HCT116 (cell line): ENCODE data around the gene C16orf90. TPM values are rescaled to one million over a fixed set of nuclear protein-coding genes. Genes with fewer than 3 reads are reported as not detected.

Experiments
- ATAC-seq: fragments of 200-7000 bp; cut with Tn5 transposase; 2 replicates; pipeline ENCODE4 v1.9.1; 2020; ENCODE audit warnings: mild to moderate bottlenecking, moderate library complexity
- BruUV-seq: library from RNA; stranded (reverse); fragments of 400-500 nt; replicated peaks from 2 replicates; lab custom pipeline; 2021; lab: Mats Ljungman, UMichigan
- CTCF ChIA-PET: fragments of 300-600 bp; sonication (Branson Sonifier 250); formaldehyde crosslinking; loops from one replicate; lab custom pipeline; 2021; ENCODE audit warnings: antibody characterized with exemption; lab: Charles Lee
- POLR2A ChIA-PET: fragments of 300-600, 350-600 bp; sonication (Branson Sonifier 250); formaldehyde crosslinking; loops from one replicate; lab custom pipeline; 2021; ENCODE audit warnings: antibody characterized with exemption; lab: Charles Lee
- RAD21 ChIA-PET, 2 experiments: fragments of 300-600 bp; sonication (Branson Sonifier 250); formaldehyde crosslinking; loops; one replicate each; lab custom pipeline; 2023; ENCODE audit warnings: low total read pairs in 2 of 2; ENCODE audit not compliant: uncharacterized antibody in 2 of 2, unreplicated experiment in 2 of 2, low non-redundant PET in 1 of 2; lab: Charles Lee
- DNase-seq: peaks from one replicate; pipeline ENCODE4 v3.0.0-alpha.2; 2010; ENCODE audit warnings: low read depth, low spot score
- H2AFZ ChIP-seq: fragments of 200-600 bp; shearing (Covaris generic), sonication (generic); 2 replicates; pipeline ENCODE4 v1.6.1; 2017; ENCODE audit warnings: low read depth, mixed run types, mixed read lengths, antibody characterized with exemption, low read length; ENCODE audit not compliant: poor library complexity, severe bottlenecking
- H3K27ac ChIP-seq: 2 replicates; pipeline ENCODE4 v1.5.1; 2012; ENCODE audit warnings: low read depth, low read length
- H3K27me3 ChIP-seq: fragments of 200-600 bp; sonication (generic); 2 replicates; pipeline ENCODE4 v1.6.1; 2016; ENCODE audit warnings: mixed run types, low read length, mixed read lengths; ENCODE audit not compliant: insufficient read depth
- H3K36me3 ChIP-seq, 2 experiments: fragments of 200-500 bp in 1 of 2; fragments of 200-600 bp in 1 of 2; sonication (Bioruptor generic) in 1 of 2; sonication (generic) in 1 of 2; 2 replicates each; pipeline versions ENCODE4 v1.5.1 to v1.6.1; 2014 to 2016; ENCODE audit warnings: low read length in 2 of 2, inconsistent platforms in 1 of 2, mixed read lengths in 1 of 2, mixed run types in 1 of 2; ENCODE audit not compliant: insufficient read depth in 2 of 2, control insufficient read depth in 1 of 2
- H3K4me1 ChIP-seq, 2 experiments: fragments of 200-600 bp in 1 of 2; sonication (generic) in 1 of 2; 2 replicates each; pipeline versions ENCODE4 v1.5.1 to v1.6.1; 2012 to 2017; ENCODE audit warnings: low read length in 2 of 2, inconsistent platforms in 1 of 2, mild to moderate bottlenecking in 1 of 2, mixed read lengths in 1 of 2, mixed run types in 1 of 2, moderate library complexity in 1 of 2; ENCODE audit not compliant: insufficient read depth in 2 of 2, control insufficient read depth in 1 of 2
- H3K4me2 ChIP-seq: fragments of 200-600 bp; sonication (generic); 2 replicates; pipeline ENCODE4 v1.6.1; 2017; ENCODE audit warnings: mixed run types, low read length, mixed read lengths
- H3K4me3 ChIP-seq, 2 experiments: fragments of 200-600 bp in 1 of 2; sonication (generic) in 1 of 2; replicated peaks in 1 of 2; 2 replicates each; pipeline ENCODE4 v1.5.1; 2011 to 2016; ENCODE audit warnings: low read length in 2 of 2, control low read depth in 1 of 2, low read depth in 1 of 2, mild to moderate bottlenecking in 1 of 2, mixed read lengths in 1 of 2, mixed run types in 1 of 2
- H3K79me2 ChIP-seq: fragments of 200-600 bp; sonication (generic); 2 replicates; pipeline ENCODE4 v1.6.1; 2017; ENCODE audit warnings: mild to moderate bottlenecking, mixed run types, low read length, moderate library complexity, mixed read lengths; ENCODE audit not compliant: insufficient read depth
- H3K9ac ChIP-seq: fragments of 200-600 bp; sonication (generic); 2 replicates; pipeline ENCODE4 v1.6.1; 2016; ENCODE audit warnings: low read length, mixed read lengths
- H3K9me2 ChIP-seq: fragments of 200-600 bp; sonication (generic), shearing (Covaris generic); 2 replicates; pipeline ENCODE4 v1.6.1; 2017; ENCODE audit warnings: mixed run types, mild to moderate bottlenecking, moderate library complexity; ENCODE audit not compliant: insufficient read depth
- H3K9me3 ChIP-seq, 2 experiments: fragments of 200-500 bp in 1 of 2; fragments of 200-600 bp in 1 of 2; sonication (Bioruptor generic) in 1 of 2; sonication (generic) in 1 of 2; 2 replicates each; pipeline ENCODE4 v1.6.1; 2014 to 2017; ENCODE audit warnings: low read length in 2 of 2, mixed read lengths in 2 of 2, inconsistent platforms in 1 of 2, low read depth in 1 of 2, mild to moderate bottlenecking in 1 of 2, mixed run types in 1 of 2, moderate library complexity in 1 of 2; ENCODE audit not compliant: control insufficient read depth in 1 of 2, insufficient read depth in 1 of 2
- H4K20me1 ChIP-seq: fragments of 200-600 bp; sonication (generic), shearing (Covaris generic); 2 replicates; pipeline ENCODE4 v1.6.1; 2017; ENCODE audit warnings: mixed run types, mild to moderate bottlenecking, moderate library complexity; ENCODE audit not compliant: insufficient read depth
- ATF3 ChIP-seq: IDR thresholded peaks from 2 replicates; pipeline ENCODE4 v1.6.1; 2012
- CEBPB ChIP-seq: IDR thresholded peaks from 2 replicates; pipeline ENCODE4 v1.6.1; 2012; ENCODE audit warnings: low read depth
- CTCF ChIP-seq, 3 experiments: fragments of 200-600 bp in 1 of 3; sonication (generic) in 1 of 3; IDR thresholded peaks in 2 of 3; conservative IDR thresholded peaks in 1 of 3; 2 replicates each; pipeline ENCODE4 v1.5.1; 2012 to 2017; ENCODE audit warnings: low read depth in 2 of 3, low read length in 2 of 3, antibody characterized with exemption in 1 of 3, borderline replicate concordance in 1 of 3, control low read depth in 1 of 3, mild to moderate bottlenecking in 1 of 3, mixed read lengths in 1 of 3, mixed run types in 1 of 3, moderate library complexity in 1 of 3; ENCODE audit not compliant: insufficient read depth in 1 of 3
- EGR1 ChIP-seq: IDR thresholded peaks from 2 replicates; pipeline ENCODE4 v1.6.1; 2012; ENCODE audit warnings: low read depth
- ELF1 ChIP-seq: IDR thresholded peaks from 2 replicates; pipeline ENCODE4 v1.6.1; 2012; ENCODE audit warnings: low read depth, borderline replicate concordance
- EZH2 ChIP-seq: fragments of 200-600 bp; sonication (generic); IDR thresholded peaks from 2 replicates; pipeline ENCODE4 v1.6.1; 2017; ENCODE audit warnings: antibody characterized with exemption, mixed run types
- FOSL1 ChIP-seq: IDR thresholded peaks from 2 replicates; pipeline ENCODE4 v1.6.1; 2012; ENCODE audit warnings: low read depth
- MAX ChIP-seq: IDR thresholded peaks from 2 replicates; pipeline ENCODE4 v1.6.1; 2012
- POLR2AphosphoS5 ChIP-seq: IDR thresholded peaks from 2 replicates; pipeline ENCODE4 v1.6.1; 2011; ENCODE audit warnings: mild to moderate bottlenecking, low read depth, low read length, moderate library complexity
- RAD21 ChIP-seq: IDR thresholded peaks from 2 replicates; pipeline ENCODE4 v1.6.1; 2012; ENCODE audit warnings: low read depth, mild to moderate bottlenecking
- SP1 ChIP-seq: IDR thresholded peaks from 2 replicates; pipeline ENCODE4 v1.6.1; 2012; ENCODE audit warnings: low read depth
- SRF ChIP-seq: IDR thresholded peaks from 2 replicates; pipeline ENCODE4 v1.6.1; 2012; ENCODE audit warnings: low read depth
- YY1 ChIP-seq: IDR thresholded peaks from 2 replicates; pipeline ENCODE4 v1.6.1; 2011; ENCODE audit warnings: low read length, low read depth, moderate library complexity, mild to moderate bottlenecking; ENCODE audit not compliant: insufficient replicate concordance; ENCODE audit errors: extremely low read depth
- ZBTB33 ChIP-seq: IDR thresholded peaks from 2 replicates; pipeline ENCODE4 v1.6.1; 2011; ENCODE audit warnings: mild to moderate bottlenecking, low read length, moderate library complexity; ENCODE audit not compliant: insufficient replicate concordance; ENCODE audit errors: extremely low read depth
- intact Hi-C: fragments of 100-400 bp; cut with micrococcal nuclease; formaldehyde crosslinking; loops from 2 replicates; pipeline ENCODE4 v1.10.0; 2022
- total RNA-seq: library from RNA; stranded (reverse); gene quantifications from one replicate; pipeline ENCODE4 v1.2.1, GENCODE V29; 2021; ENCODE audit not compliant: unreplicated experiment

The C16orf90 gene
- total RNA-seq, 1 experiment from 2014 or later, result not detected

GRCh38 chr16:3498988-3499387, 3.7 kb upstream of the C16orf90 start:
- Histone ChIP-seq H3K27me3 (no peaks in the 10 kb centered on the region), H3K36me3 (no peaks in the 10 kb centered on the region), H3K9ac (no peak overlapping the region), H3K4me1 (peaks cover 18 to 23% of the 10 kb centered on the region in 2 experiments), H3K4me3 (no peak overlapping the region), H3K9me3 (no peaks in the 10 kb centered on the region), H3K4me2 (no peak overlapping the region), H3K9me2 (no peaks in the 10 kb centered on the region), H4K20me1 (no peaks in the 10 kb centered on the region), H2AFZ (no peak overlapping the region), H3K79me2 (peaks cover 14% of the 10 kb centered on the region; the same call in 1 of the 2 replicates), H3K27ac (no peak overlapping the region)
- intact Hi-C loops, result no loop called here
- CTCF ChIA-PET, result no interaction called here
- no peak for DNase-seq
- TF ChIP-seq RAD21 (no peak), CTCF (IDR thresholded peaks at IDR 0.05 in 2 of 3, conservative IDR thresholded peaks at IDR 0.05 in 1 of 3; ENCODE audit: borderline replicate concordance in 1 of 3, insufficient read depth in 1 of 3, low read depth in 2 of 3, low read length in 2 of 3) (no peak), CEBPB (no peak), SRF (no peak), YY1 (no peak), FOSL1 (no peak), POLR2AphosphoS5 (no peak), ELF1 (no peak), ATF3 (no peak), ZBTB33 (no peak), EZH2 (no peak), MAX (no peak), SP1 (no peak), EGR1 (no peak)
- POLR2A ChIA-PET, result no interaction called here
- no peak for ATAC-seq
- no TSS peak for BruUV-seq
- RAD21 ChIA-PET, result no interaction called here
